Caco-2 (cell line): ENCODE data around the gene MEI4. TPM values are rescaled to one million over a fixed set of nuclear protein-coding genes. Genes with fewer than 3 reads are reported as not detected.

Experiments
- BruUV-seq: library from RNA; stranded (reverse); fragments of 400-500 nt; replicated peaks from 2 replicates; lab custom pipeline; 2021; lab: Mats Ljungman, UMichigan
- CTCF ChIA-PET: fragments of 300-600 bp; sonication (Branson Sonifier 250); formaldehyde crosslinking; loops from one replicate; lab custom pipeline; 2022; ENCODE audit warnings: antibody characterized with exemption; lab: Charles Lee
- POLR2A ChIA-PET: fragments of 300-600 bp; sonication (Branson Sonifier 250); formaldehyde crosslinking; loops from one replicate; lab custom pipeline; 2022; ENCODE audit warnings: antibody characterized with exemption; lab: Charles Lee
- DNase-seq, 2 experiments: peaks; one replicate each; pipeline versions ENCODE4 v3.0.0 to v3.0.0-alpha.2; 2020 to 2022
- H3K27me3 ChIP-seq: replicated peaks from 2 replicates; pipeline ENCODE4 v1.6.0; 2011; ENCODE audit warnings: low read length; ENCODE audit not compliant: control insufficient read depth, insufficient read depth
- H3K36me3 ChIP-seq: 2 replicates; pipeline ENCODE4 v1.5.1; 2011; ENCODE audit warnings: low read length; ENCODE audit not compliant: control insufficient read depth, insufficient read depth
- H3K4me1 ChIP-seq: fragments of 250-450 bp; sonication (Bioruptor Pico); 2 replicates; pipeline ENCODE4 v1.5.1; 2020; ENCODE audit warnings: mild to moderate bottlenecking
- H3K4me3 ChIP-seq: 2 replicates; pipeline ENCODE4 v1.5.1; 2011; ENCODE audit warnings: low read depth, mild to moderate bottlenecking, control low read depth, low read length
- H3K9me3 ChIP-seq: fragments of 250-450 bp; sonication (Bioruptor Pico); 2 replicates; pipeline ENCODE4 v1.5.1; 2020; ENCODE audit warnings: mild to moderate bottlenecking, moderate library complexity
- H3K27ac Mint-ChIP-seq: one replicate; pipeline ENCODE4 v1.8.0; 2022; ENCODE audit warnings: mixed read lengths; ENCODE audit not compliant: unreplicated experiment
- H3K27me3 Mint-ChIP-seq: one replicate; pipeline ENCODE4 v1.8.0; 2022; ENCODE audit warnings: mixed read lengths; ENCODE audit not compliant: insufficient read depth, unreplicated experiment
- H3K36me3 Mint-ChIP-seq: one replicate; pipeline ENCODE4 v1.8.0; 2022; ENCODE audit warnings: mild to moderate bottlenecking, mixed read lengths; ENCODE audit not compliant: insufficient read depth, unreplicated experiment
- H3K4me1 Mint-ChIP-seq: one replicate; pipeline ENCODE4 v1.8.0; 2022; ENCODE audit warnings: low read depth, mixed read lengths; ENCODE audit not compliant: unreplicated experiment
- H3K4me3 Mint-ChIP-seq: one replicate; pipeline ENCODE4 v1.8.0; 2022; ENCODE audit warnings: mild to moderate bottlenecking, moderate library complexity, mixed read lengths; ENCODE audit not compliant: unreplicated experiment
- H3K9me3 Mint-ChIP-seq: one replicate; pipeline ENCODE4 v1.8.0; 2022; ENCODE audit warnings: mixed read lengths; ENCODE audit not compliant: unreplicated experiment
- intact Hi-C: fragments of 100-400 bp; cut with micrococcal nuclease; formaldehyde crosslinking; loops from one replicate; pipeline ENCODE4 v1.10.0; 2022; ENCODE audit not compliant: unreplicated experiment
- total RNA-seq: library from RNA; stranded (reverse); gene quantifications from 2 replicates; pipeline ENCODE4 v1.2.3, GENCODE V29; 2022
- TF ChIP-seq, protein P1 (sequence below), 2 experiments: fragments of 200-600 bp in 1 of 2; IDR thresholded peaks; 1 replicate in 1 of 2; 2 replicates in 1 of 2; pipeline versions ENCODE4 v1.5.1 to v1.8.0; 2011 to 2022; ENCODE audit warnings: antibody characterized with exemption in 1 of 2, control low read depth in 1 of 2, inconsistent platforms in 1 of 2, low read depth in 1 of 2, low read length in 1 of 2, mild to moderate bottlenecking in 1 of 2, moderate library complexity in 1 of 2; ENCODE audit not compliant: insufficient read depth in 1 of 2, severe bottlenecking in 1 of 2, unreplicated experiment in 1 of 2

The MEI4 gene
- total RNA-seq, 1 experiment from 2014 or later = not detected

DNA sequence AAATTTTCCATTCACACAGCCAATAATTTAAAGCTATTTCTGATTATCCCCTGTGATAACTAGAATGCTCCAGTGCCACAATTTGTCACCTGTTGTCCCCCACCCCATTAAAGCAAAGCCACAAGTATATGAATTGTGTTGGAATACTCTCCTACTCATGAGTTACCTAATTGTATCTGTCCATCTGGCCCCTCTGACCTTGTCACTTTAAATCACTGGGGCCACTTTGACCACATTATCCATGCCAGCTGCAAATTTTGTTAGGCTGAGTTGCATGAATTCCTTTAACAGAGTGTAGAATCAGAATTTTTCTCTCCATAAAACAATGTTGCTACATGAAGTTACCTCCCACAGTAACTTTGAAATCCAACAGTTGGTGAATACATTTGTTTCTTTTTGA, 204.6 kb downstream of the MEI4 start:
- H3K9me3 Mint-ChIP-seq = no peaks in the 10 kb centered on the region
- intact Hi-C loops = no loop called here
- H3K36me3 Mint-ChIP-seq = no peaks in the 10 kb centered on the region
- TF ChIP-seq, protein P1, sequence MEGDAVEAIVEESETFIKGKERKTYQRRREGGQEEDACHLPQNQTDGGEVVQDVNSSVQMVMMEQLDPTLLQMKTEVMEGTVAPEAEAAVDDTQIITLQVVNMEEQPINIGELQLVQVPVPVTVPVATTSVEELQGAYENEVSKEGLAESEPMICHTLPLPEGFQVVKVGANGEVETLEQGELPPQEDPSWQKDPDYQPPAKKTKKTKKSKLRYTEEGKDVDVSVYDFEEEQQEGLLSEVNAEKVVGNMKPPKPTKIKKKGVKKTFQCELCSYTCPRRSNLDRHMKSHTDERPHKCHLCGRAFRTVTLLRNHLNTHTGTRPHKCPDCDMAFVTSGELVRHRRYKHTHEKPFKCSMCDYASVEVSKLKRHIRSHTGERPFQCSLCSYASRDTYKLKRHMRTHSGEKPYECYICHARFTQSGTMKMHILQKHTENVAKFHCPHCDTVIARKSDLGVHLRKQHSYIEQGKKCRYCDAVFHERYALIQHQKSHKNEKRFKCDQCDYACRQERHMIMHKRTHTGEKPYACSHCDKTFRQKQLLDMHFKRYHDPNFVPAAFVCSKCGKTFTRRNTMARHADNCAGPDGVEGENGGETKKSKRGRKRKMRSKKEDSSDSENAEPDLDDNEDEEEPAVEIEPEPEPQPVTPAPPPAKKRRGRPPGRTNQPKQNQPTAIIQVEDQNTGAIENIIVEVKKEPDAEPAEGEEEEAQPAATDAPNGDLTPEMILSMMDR (IDR thresholded peaks at IDR 0.05; ENCODE audit: insufficient read depth in 1 of 2, low read depth in 1 of 2, low read length in 1 of 2, severe bottlenecking in 1 of 2, unreplicated experiment in 1 of 2) = no peak
- H3K36me3 ChIP-seq = no peaks in the 10 kb centered on the region
- no peaks in the 10 kb centered on the region for H3K27me3 ChIP-seq
- ChIA-PET POLR2A (no interaction called here), CTCF (no interaction called here)
- H3K4me1 ChIP-seq = no peaks in the 10 kb centered on the region
- no peak overlapping the region for H3K4me3 Mint-ChIP-seq
- H3K4me3 ChIP-seq = no peak overlapping the region
- no TSS peak for BruUV-seq
- DNase-seq = no peak
- H3K27ac Mint-ChIP-seq = no peak overlapping the region
- H3K27me3 Mint-ChIP-seq = no peaks in the 10 kb centered on the region
- H3K9me3 ChIP-seq = no peaks in the 10 kb centered on the region
- peaks cover 8% of the 10 kb centered on the region for H3K4me1 Mint-ChIP-seq

DNA sequence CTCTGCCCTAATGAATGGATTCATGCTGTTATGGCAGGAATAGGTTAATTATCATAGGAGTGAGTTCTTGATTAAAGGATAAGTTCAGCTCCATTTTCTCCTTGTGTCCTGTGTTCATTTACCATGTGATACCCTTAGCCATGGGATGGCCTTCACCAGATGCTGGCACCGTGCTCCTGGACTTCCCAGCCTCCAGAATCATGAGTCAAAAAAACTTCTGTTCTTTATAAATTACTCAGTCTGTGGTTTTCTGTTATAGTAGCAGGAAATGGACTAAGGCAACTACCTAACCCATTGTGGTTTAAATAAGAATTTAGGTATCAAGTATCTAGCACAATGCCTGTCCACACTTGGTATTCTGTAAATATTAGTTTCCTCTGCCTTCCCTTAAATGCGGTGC, 223.5 kb downstream of the MEI4 start:
- ChIA-PET CTCF (no interaction called here), POLR2A (no interaction called here)
- intact Hi-C loops = no loop called here
- TF ChIP-seq, protein P1 (IDR thresholded peaks at IDR 0.05; ENCODE audit: insufficient read depth in 1 of 2, low read depth in 1 of 2, low read length in 1 of 2, severe bottlenecking in 1 of 2, unreplicated experiment in 1 of 2) = no peak
- no peak for DNase-seq
- no peaks in the 10 kb centered on the region for H3K27me3 ChIP-seq
- Mint-ChIP-seq H3K27ac (no peak overlapping the region), H3K9me3 (no peaks in the 10 kb centered on the region), H3K4me3 (no peak overlapping the region), H3K36me3 (no peaks in the 10 kb centered on the region), H3K27me3 (no peaks in the 10 kb centered on the region), H3K4me1 (peaks cover 6% of the 10 kb centered on the region)
- no peaks in the 10 kb centered on the region for H3K36me3 ChIP-seq
- no peak overlapping the region for H3K4me3 ChIP-seq
- no peaks in the 10 kb centered on the region; the same call in 1 of the 2 replicates for H3K4me1 ChIP-seq
- BruUV-seq = no TSS peak
- H3K9me3 ChIP-seq = no peaks in the 10 kb centered on the region

DNA sequence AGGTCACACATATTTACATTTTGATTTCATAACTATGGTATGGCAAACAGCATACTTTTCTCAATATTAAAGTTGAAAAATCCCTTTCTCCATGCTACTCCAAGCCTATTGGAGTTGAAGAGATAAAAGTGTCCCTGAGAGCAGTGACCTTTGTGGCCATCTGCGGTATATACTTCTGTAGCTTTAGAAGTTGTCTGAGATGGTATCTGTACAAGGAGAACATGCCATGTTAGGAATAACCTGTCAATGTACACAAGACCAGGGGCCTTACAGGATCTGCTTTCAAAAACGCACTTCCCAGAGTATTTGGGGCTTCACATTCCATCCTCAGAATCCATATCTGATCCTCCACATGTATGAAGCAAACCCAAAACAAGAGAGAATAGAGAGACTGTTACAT, 226.7 kb downstream of the MEI4 start:
- Mint-ChIP-seq H3K9me3 (no peaks in the 10 kb centered on the region), H3K27me3 (no peaks in the 10 kb centered on the region), H3K4me1 (peaks cover 6% of the 10 kb centered on the region), H3K4me3 (no peak overlapping the region), H3K36me3 (no peaks in the 10 kb centered on the region), H3K27ac (no peak overlapping the region)
- no TSS peak for BruUV-seq
- intact Hi-C loops = no loop called here
- POLR2A ChIA-PET = no interaction called here
- TF ChIP-seq, protein P1 (IDR thresholded peaks at IDR 0.05; ENCODE audit: insufficient read depth in 1 of 2, low read depth in 1 of 2, low read length in 1 of 2, severe bottlenecking in 1 of 2, unreplicated experiment in 1 of 2) = no peak
- no peak for DNase-seq
- CTCF ChIA-PET = no interaction called here
- Histone ChIP-seq H3K36me3 (no peaks in the 10 kb centered on the region), H3K4me1 (no peaks in the 10 kb centered on the region; the same call in 1 of the 2 replicates), H3K9me3 (no peaks in the 10 kb centered on the region), H3K27me3 (no peaks in the 10 kb centered on the region), H3K4me3 (no peak overlapping the region)
